CD4-positive, alpha-beta T cell treated with Interferon alpha-2 for 1 hour (primary cell): ENCODE results near the gene MOSMO.
"Not testable (repeated sequence)": the region's sequence is repeated elsewhere in the genome, so short reads cannot be mapped to it uniquely, and the experiment has no call there.

Experiments used
- DNase-seq, 2 donors: peaks; one replicate each; pipeline ENCODE4 v3.0.0-alpha.2; 2020 to 2022

The MOSMO gene

GRCh38 chr16:22007509-22008214 is at the start of gene MOSMO:
Gene MOSMO, plus strand, starts transcription at chr16:22008111. Its CDS starts 191 bp downstream, at chr16:22008302.
- peak; percentile 50 to 71 for DNase-seq

- no peak for DNase-seq
Observed at GRCh38 chr16:21959050-21959449, 48.9 kb upstream of the MOSMO start.

- no peak for DNase-seq
Observed at GRCh38 chr16:21962475-21962874, 45.4 kb upstream of the MOSMO start.

GRCh38 chr16:21963887-21964286 is 44.0 kb upstream of the MOSMO start:
- DNase-seq = no peak

GRCh38 chr16:21964353-21964752 is 43.6 kb upstream of the MOSMO start:
- DNase-seq = no peak

GRCh38 chr16:21971856-21972255 is 36.1 kb upstream of the MOSMO start:
- DNase-seq = no peak

- no peak for DNase-seq
Observed at GRCh38 chr16:21973945-21974344, 34.0 kb upstream of the MOSMO start.

GRCh38 chr16:21980032-21980431 is 27.9 kb upstream of the MOSMO start:
- no peak for DNase-seq

- DNase-seq = no peak
Observed at GRCh38 chr16:21982108-21982507, 25.8 kb upstream of the MOSMO start.

GRCh38 chr16:21984062-21984461 is 23.8 kb upstream of the MOSMO start:
- no peak for DNase-seq

- no peak for DNase-seq
Observed at GRCh38 chr16:21985524-21985923, 22.4 kb upstream of the MOSMO start.

GRCh38 chr16:21986692-21987246 is 21.1 kb upstream of the MOSMO start:
- no peak for DNase-seq

- no peak for DNase-seq
Observed at GRCh38 chr16:21987498-21987897, 20.4 kb upstream of the MOSMO start.

GRCh38 chr16:21989133-21989532 is 18.8 kb upstream of the MOSMO start:
- no peak for DNase-seq

GRCh38 chr16:21989751-21990150 is 18.2 kb upstream of the MOSMO start:
- no peak for DNase-seq

- no peak for DNase-seq
Observed at GRCh38 chr16:21990381-21990944, 17.4 kb upstream of the MOSMO start.

- DNase-seq = no peak
Observed at GRCh38 chr16:21991621-21992020, 16.3 kb upstream of the MOSMO start.

GRCh38 chr16:21994856-21995465 is 12.9 kb upstream of the MOSMO start:
- DNase-seq = no peak

- DNase-seq = no peak
Observed at GRCh38 chr16:21996923-21997696, 10.8 kb upstream of the MOSMO start.

GRCh38 chr16:21997697-21998480 is 10.0 kb upstream of the MOSMO start:
- no peak for DNase-seq

- no peak for DNase-seq
Observed at GRCh38 chr16:22001591-22001990, 6.3 kb upstream of the MOSMO start.

- DNase-seq = not testable (repeated sequence)
Observed at GRCh38 chr16:22002047-22002446, 5.9 kb upstream of the MOSMO start.
